Natural killer cell treated with Interleukin-12 subunit alpha and Interleukin-12 subunit beta and Interleukin-15 and Interleukin-18, amount 100 ng/mL, for 72 hours (primary cell): ENCODE results near the gene SFSWAP. TPM values are rescaled to one million over a fixed set of nuclear protein-coding genes. Genes with fewer than 3 reads are reported as not detected.
A peak's percentile ranks its signal among the peaks of the same experiment; 100 is the strongest.
"Not testable (repeated sequence)": the region's sequence is repeated elsewhere in the genome, so short reads cannot be mapped to it uniquely, and the experiment has no call there.

Source experiments
- ATAC-seq, 2 donors: fragments of 150-1000 bp; cut with Tn5 transposase in 1 of 2; sonication (Bioruptor Pico), chemical (Tn5 transposase) in 1 of 2; 2 replicates each; pipeline ENCODE4 v1.10.0; 2021
- DNase-seq: peaks from one replicate; pipeline ENCODE4 v3.0.0; 2022; ENCODE audit warnings: low spot score
- H3K27ac Mint-ChIP-seq, 2 donors: 1 replicate in 1 of 2; 2 replicates in 1 of 2; pipeline ENCODE4 v1.8.0; 2022; ENCODE audit warnings: mixed read lengths in 2 of 2, mild to moderate bottlenecking in 1 of 2, moderate library complexity in 1 of 2
- H3K27me3 Mint-ChIP-seq, 2 donors: 1 replicate in 1 of 2; 2 replicates in 1 of 2; pipeline ENCODE4 v1.8.0; 2022; ENCODE audit warnings: mixed read lengths in 2 of 2
- H3K36me3 Mint-ChIP-seq: one replicate; pipeline ENCODE4 v1.8.0; 2022; ENCODE audit warnings: mixed read lengths
- H3K4me1 Mint-ChIP-seq, 2 donors: 1 replicate in 1 of 2; 2 replicates in 1 of 2; pipeline ENCODE4 v1.8.0; 2022; ENCODE audit warnings: low read depth in 2 of 2, mixed read lengths in 2 of 2, mild to moderate bottlenecking in 1 of 2
- H3K4me3 Mint-ChIP-seq: one replicate; pipeline ENCODE4 v1.8.0; 2022; ENCODE audit warnings: mixed read lengths
- H3K9me3 Mint-ChIP-seq: 2 replicates; pipeline ENCODE4 v1.8.0; 2022; ENCODE audit warnings: mixed read lengths
- total RNA-seq, 2 donors: library from RNA; stranded (reverse); gene quantifications; one replicate each; pipeline ENCODE4 v1.2.3, GENCODE V29; 2022

Gene SFSWAP
- 10 to 100 TPM; 64.9 to 91.6 TPM for total RNA-seq

GRCh38 chr12:131710464-131711457 is at the start of gene SFSWAP:
Gene SFSWAP, plus strand, starts transcription at chr12:131711090. Its CDS starts 140 bp downstream, at chr12:131711230.
- Mint-ChIP-seq H3K4me3 (peak within 1 kb of the TSS; percentile 97), H3K4me1 (peaks cover 20 to 22% of the 10 kb centered on the region in 2 donors), H3K9me3 (no peaks in the 10 kb centered on the region), H3K36me3 (peaks cover 12% of the 10 kb centered on the region), H3K27me3 (no peaks in the 10 kb centered on the region), H3K27ac (peak within 1 kb of the TSS; percentile 97 to 98)
- peak; percentile 95 for ATAC-seq
- DNase-seq = peak; percentile 81

- H3K9me3 Mint-ChIP-seq, H3K4me1 Mint-ChIP-seq, DNase-seq, H3K4me3 Mint-ChIP-seq, H3K27ac Mint-ChIP-seq, H3K36me3 Mint-ChIP-seq: not testable (repeated sequence)
- peak; percentile 24 to 37 for ATAC-seq
- peaks cover 8 to 14% of the 10 kb centered on the region in 2 donors for H3K27me3 Mint-ChIP-seq
These were observed 49.5 kb upstream of the SFSWAP start for GRCh38 chr12:131661170-131661985.

- DNase-seq, H3K27me3 Mint-ChIP-seq, H3K4me1 Mint-ChIP-seq, H3K36me3 Mint-ChIP-seq, H3K9me3 Mint-ChIP-seq, H3K27ac Mint-ChIP-seq: not testable (repeated sequence)
- H3K4me3 Mint-ChIP-seq = peak overlapping the region; percentile 56
- peak; percentile 4 to 34 for ATAC-seq
These were observed 49.0 kb upstream of the SFSWAP start for GRCh38 chr12:131661986-131662288.

GRCh38 chr12:131662346-131662745 is 48.5 kb upstream of the SFSWAP start:
- peak overlapping the region; percentile 56 for H3K4me3 Mint-ChIP-seq
- H3K9me3 Mint-ChIP-seq = not testable (repeated sequence)

GRCh38 chr12:131665666-131666065 is 45.2 kb upstream of the SFSWAP start:
- not testable (repeated sequence) for H3K36me3 Mint-ChIP-seq, H3K27ac Mint-ChIP-seq, DNase-seq, H3K9me3 Mint-ChIP-seq, H3K4me3 Mint-ChIP-seq, H3K27me3 Mint-ChIP-seq, ATAC-seq, H3K4me1 Mint-ChIP-seq

More at GRCh38 chr12:131662346-131662745, 48.5 kb upstream of the SFSWAP start:
- not testable (repeated sequence) for H3K27me3 Mint-ChIP-seq, ATAC-seq, H3K36me3 Mint-ChIP-seq, H3K4me1 Mint-ChIP-seq, DNase-seq, H3K27ac Mint-ChIP-seq

- not testable (repeated sequence) for H3K4me3 Mint-ChIP-seq, DNase-seq, ATAC-seq, H3K4me1 Mint-ChIP-seq, H3K27ac Mint-ChIP-seq, H3K36me3 Mint-ChIP-seq, H3K9me3 Mint-ChIP-seq
- peaks cover 6 to 10% of the 10 kb centered on the region in 2 donors for H3K27me3 Mint-ChIP-seq
These were observed 44.4 kb upstream of the SFSWAP start for GRCh38 chr12:131666486-131666885.

GRCh38 chr12:131666978-131667601 is 43.8 kb upstream of the SFSWAP start:
- not testable (repeated sequence) for H3K9me3 Mint-ChIP-seq, ATAC-seq

GRCh38 chr12:131671276-131671675 is 39.6 kb upstream of the SFSWAP start:
- ATAC-seq (no peak), DNase-seq (no peak)
- Mint-ChIP-seq H3K27me3 (peaks cover under 1 to 7% of the 10 kb centered on the region in 2 donors), H3K9me3 (no peaks in the 10 kb centered on the region), H3K36me3 (no peaks in the 10 kb centered on the region), H3K4me3 (no peak overlapping the region), H3K4me1 (no peaks in the 10 kb centered on the region), H3K27ac (no peak overlapping the region)

More at GRCh38 chr12:131666978-131667601, 43.8 kb upstream of the SFSWAP start:
- H3K36me3 Mint-ChIP-seq, H3K27ac Mint-ChIP-seq, DNase-seq, H3K4me3 Mint-ChIP-seq, H3K4me1 Mint-ChIP-seq: not testable (repeated sequence)
- peaks cover 6 to 10% of the 10 kb centered on the region in 2 donors for H3K27me3 Mint-ChIP-seq

- H3K27ac Mint-ChIP-seq = no peak overlapping the region
- no peaks in the 10 kb centered on the region for H3K36me3 Mint-ChIP-seq
- ATAC-seq (no peak), DNase-seq (no peak)
- no peaks in the 10 kb centered on the region for H3K4me1 Mint-ChIP-seq
- peaks cover 0 to 7% of the 10 kb centered on the region in 2 donors for H3K27me3 Mint-ChIP-seq
- no peaks in the 10 kb centered on the region for H3K9me3 Mint-ChIP-seq
- no peak overlapping the region for H3K4me3 Mint-ChIP-seq
These were observed 39.0 kb upstream of the SFSWAP start for GRCh38 chr12:131671871-131672270.

- Mint-ChIP-seq H3K9me3 (no peaks in the 10 kb centered on the region), H3K27ac (no peak overlapping the region), H3K4me3 (no peak overlapping the region), H3K36me3 (no peaks in the 10 kb centered on the region), H3K4me1 (no peaks in the 10 kb centered on the region), H3K27me3 (peaks cover 0 to 7% of the 10 kb centered on the region in 2 donors)
- ATAC-seq (peak in 1 of 2 donors; percentile 24), DNase-seq (no peak)
These were observed 38.5 kb upstream of the SFSWAP start for GRCh38 chr12:131672311-131672940.

- Mint-ChIP-seq H3K36me3 (no peaks in the 10 kb centered on the region), H3K27me3 (peaks cover 0 to 7% of the 10 kb centered on the region in 2 donors), H3K9me3 (no peaks in the 10 kb centered on the region), H3K4me3 (no peak overlapping the region), H3K4me1 (no peaks in the 10 kb centered on the region), H3K27ac (no peak overlapping the region)
- no peak for ATAC-seq
- no peak for DNase-seq
These were observed 37.7 kb upstream of the SFSWAP start for GRCh38 chr12:131672941-131673887.

- Mint-ChIP-seq H3K27ac (no peak overlapping the region), H3K4me3 (no peak overlapping the region), H3K27me3 (peaks cover 0 to 4% of the 10 kb centered on the region in 2 donors), H3K9me3 (no peaks in the 10 kb centered on the region), H3K36me3 (no peaks in the 10 kb centered on the region), H3K4me1 (no peaks in the 10 kb centered on the region)
- ATAC-seq (no peak), DNase-seq (no peak)
These were observed 37.0 kb upstream of the SFSWAP start for GRCh38 chr12:131673888-131674257.
